Chondrocyte (in vitro differentiated cells): Measurements from ENCODE around the gene DUSP9. TPM values are rescaled to one million over a fixed set of nuclear protein-coding genes. Genes with fewer than 3 reads are reported as not detected.
A peak's percentile ranks its signal among the peaks of the same experiment; 100 is the strongest.

ENCODE experiments used
- DNase-seq: peaks from one replicate; pipeline ENCODE4 v3.0.0; 2021; ENCODE audit warnings: mixed read lengths, low spot score
- H3K27ac Mint-ChIP-seq: one replicate; pipeline ENCODE4 v1.8.0; 2021; ENCODE audit warnings: mild to moderate bottlenecking, moderate library complexity, mixed read lengths; ENCODE audit not compliant: unreplicated experiment
- H3K27me3 Mint-ChIP-seq: 2 replicates; pipeline ENCODE4 v1.8.0; 2021; ENCODE audit warnings: low read depth, mixed read lengths
- H3K36me3 Mint-ChIP-seq: 2 replicates; pipeline ENCODE4 v1.8.0; 2021; ENCODE audit warnings: low read depth, mixed read lengths
- H3K4me1 Mint-ChIP-seq: 2 replicates; pipeline ENCODE4 v1.8.0; 2021; ENCODE audit warnings: low read depth, mild to moderate bottlenecking, mixed read lengths
- H3K4me3 Mint-ChIP-seq: one replicate; pipeline ENCODE4 v1.8.0; 2021; ENCODE audit warnings: mild to moderate bottlenecking, moderate library complexity, mixed read lengths; ENCODE audit not compliant: unreplicated experiment
- H3K9me3 Mint-ChIP-seq: 2 replicates; pipeline ENCODE4 v1.8.0; 2021; ENCODE audit warnings: low read depth, mixed read lengths
- total RNA-seq: library from RNA; stranded (reverse); gene quantifications from 3 replicates; pipeline ENCODE4 v1.2.1, GENCODE V29; 2021
- TF ChIP-seq, protein P1 (sequence below): fragments of 200-600 bp; sonication (generic); IDR thresholded peaks from 2 replicates; pipeline ENCODE4 v1.5.0; 2021; ENCODE audit warnings: antibody characterized with exemption, mild to moderate bottlenecking, moderate library complexity

The DUSP9 gene
- total RNA-seq, 1 donor from 2014 or later, result not detected

GRCh38 chrX:153606503-153606902, 40.5 kb upstream of the DUSP9 start:
- Mint-ChIP-seq H3K36me3 (peaks cover 4% of the 10 kb centered on the region), H3K4me3 (no peak overlapping the region), H3K27me3 (no peaks in the 10 kb centered on the region), H3K27ac (no peak overlapping the region), H3K9me3 (peaks cover 14% of the 10 kb centered on the region), H3K4me1 (peaks cover 7% of the 10 kb centered on the region)
- TF ChIP-seq, protein P1, sequence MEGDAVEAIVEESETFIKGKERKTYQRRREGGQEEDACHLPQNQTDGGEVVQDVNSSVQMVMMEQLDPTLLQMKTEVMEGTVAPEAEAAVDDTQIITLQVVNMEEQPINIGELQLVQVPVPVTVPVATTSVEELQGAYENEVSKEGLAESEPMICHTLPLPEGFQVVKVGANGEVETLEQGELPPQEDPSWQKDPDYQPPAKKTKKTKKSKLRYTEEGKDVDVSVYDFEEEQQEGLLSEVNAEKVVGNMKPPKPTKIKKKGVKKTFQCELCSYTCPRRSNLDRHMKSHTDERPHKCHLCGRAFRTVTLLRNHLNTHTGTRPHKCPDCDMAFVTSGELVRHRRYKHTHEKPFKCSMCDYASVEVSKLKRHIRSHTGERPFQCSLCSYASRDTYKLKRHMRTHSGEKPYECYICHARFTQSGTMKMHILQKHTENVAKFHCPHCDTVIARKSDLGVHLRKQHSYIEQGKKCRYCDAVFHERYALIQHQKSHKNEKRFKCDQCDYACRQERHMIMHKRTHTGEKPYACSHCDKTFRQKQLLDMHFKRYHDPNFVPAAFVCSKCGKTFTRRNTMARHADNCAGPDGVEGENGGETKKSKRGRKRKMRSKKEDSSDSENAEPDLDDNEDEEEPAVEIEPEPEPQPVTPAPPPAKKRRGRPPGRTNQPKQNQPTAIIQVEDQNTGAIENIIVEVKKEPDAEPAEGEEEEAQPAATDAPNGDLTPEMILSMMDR, result no peak
- peak; percentile 63 for DNase-seq

DNA sequence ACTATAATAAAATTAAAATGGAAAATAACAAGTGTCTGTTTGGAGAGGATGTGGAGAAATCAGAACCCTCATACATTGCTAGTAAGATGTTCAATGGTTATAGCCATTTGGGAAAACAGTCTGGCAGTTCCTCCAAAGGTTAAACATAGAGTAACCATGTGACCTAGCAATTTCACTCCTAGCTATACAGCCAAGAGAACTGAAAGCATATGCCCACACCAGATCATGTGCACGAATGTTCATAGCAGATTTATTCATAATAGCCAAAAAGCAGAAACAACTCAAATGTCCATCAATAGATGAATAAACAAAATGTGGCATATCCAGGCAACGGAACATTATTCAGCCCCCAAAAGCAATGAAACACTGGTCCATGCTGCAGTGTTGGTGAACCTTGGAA, 38.6 kb upstream of the DUSP9 start:
- no peak for DNase-seq
- TF ChIP-seq, protein P1, result no peak
- Mint-ChIP-seq H3K27me3 (peaks cover 2% of the 10 kb centered on the region), H3K9me3 (peaks cover 12% of the 10 kb centered on the region), H3K36me3 (no peaks in the 10 kb centered on the region), H3K4me3 (no peak overlapping the region), H3K27ac (no peak overlapping the region), H3K4me1 (peaks cover 7% of the 10 kb centered on the region)

DNA sequence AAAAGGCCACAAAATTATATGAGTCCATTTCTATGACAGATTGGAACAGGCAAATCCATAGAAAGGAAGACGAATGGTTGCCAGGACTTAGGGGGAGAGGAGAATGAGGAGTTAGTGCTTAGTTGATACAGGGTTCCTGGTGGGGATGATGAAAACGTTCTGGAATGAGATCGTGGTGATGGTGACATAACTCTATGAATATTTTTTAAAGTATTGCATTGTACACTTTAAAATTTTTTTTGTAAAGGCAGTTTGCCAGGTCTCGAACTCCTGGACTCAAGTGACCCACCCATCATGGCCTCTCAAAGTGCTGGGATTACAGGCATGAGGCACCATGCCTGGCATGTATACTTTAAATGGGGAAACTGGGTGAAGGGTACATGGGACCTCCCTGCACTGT, 38.2 kb upstream of the DUSP9 start:
- Mint-ChIP-seq H3K4me1 (peaks cover 7% of the 10 kb centered on the region), H3K36me3 (no peaks in the 10 kb centered on the region), H3K27me3 (peaks cover 4% of the 10 kb centered on the region), H3K27ac (no peak overlapping the region), H3K4me3 (no peak overlapping the region), H3K9me3 (peaks cover 15% of the 10 kb centered on the region)
- no peak for DNase-seq
- TF ChIP-seq, protein P1, result no peak

- Mint-ChIP-seq H3K4me3 (peak overlapping the region; percentile 57), H3K27me3 (peaks cover 11% of the 10 kb centered on the region), H3K4me1 (peaks cover 7% of the 10 kb centered on the region), H3K36me3 (no peaks in the 10 kb centered on the region), H3K27ac (no peak overlapping the region), H3K9me3 (peaks cover 16% of the 10 kb centered on the region)
- TF ChIP-seq, protein P1, result peak; percentile 85
- DNase-seq, result peak; percentile 91
Measured at GRCh38 chrX:153609917-153610835, 36.8 kb upstream of the DUSP9 start.

- Mint-ChIP-seq H3K27ac (no peak overlapping the region), H3K4me3 (no peak overlapping the region), H3K9me3 (peaks cover 16% of the 10 kb centered on the region), H3K36me3 (no peaks in the 10 kb centered on the region), H3K4me1 (peaks cover 7% of the 10 kb centered on the region), H3K27me3 (peaks cover 14% of the 10 kb centered on the region)
- TF ChIP-seq, protein P1, result no peak
- peak; percentile 88 for DNase-seq
Measured at GRCh38 chrX:153610836-153611213, 36.2 kb upstream of the DUSP9 start.
